Measurements from ENCODE around the gene PINLYP. TPM values are rescaled to one million over a fixed set of nuclear protein-coding genes. Genes with fewer than 3 reads are reported as not detected.

PINLYP gene
- total RNA-seq, 1 donor from 2014 or later: 1.0 TPM

GRCh38 chr19:43552616-43553015 is 23.0 kb upstream of the PINLYP start:
- H3K27me3 ChIP-seq (ENCODE audit: low read depth): no peaks in the 10 kb centered on the region
- no peak for DNase-seq
- H3K9me3 ChIP-seq (replicated peaks): no peaks in the 10 kb centered on the region
- peaks cover 62% of the 10 kb centered on the region for H3K36me3 ChIP-seq
- intact Hi-C loops (cut with micrococcal nuclease): no loop called here
- no peak for TF ChIP-seq CTCF (IDR thresholded peaks at IDR 0.05; ENCODE audit: borderline replicate concordance)
- H3K4me3 ChIP-seq: no peak overlapping the region
- no peaks in the 10 kb centered on the region for H3K4me1 ChIP-seq
- H3K27ac ChIP-seq (replicated peaks): no peak overlapping the region

GRCh38 chr19:43553656-43554055 is 21.9 kb upstream of the PINLYP start:
- H3K27ac ChIP-seq (replicated peaks): no peak overlapping the region
- no peaks in the 10 kb centered on the region for H3K9me3 ChIP-seq (replicated peaks)
- H3K36me3 ChIP-seq: peaks cover 68% of the 10 kb centered on the region
- no peak for TF ChIP-seq CTCF (IDR thresholded peaks at IDR 0.05; ENCODE audit: borderline replicate concordance)
- no peak overlapping the region for H3K4me3 ChIP-seq
- intact Hi-C loops (cut with micrococcal nuclease): no loop called here
- no peak for DNase-seq
- H3K27me3 ChIP-seq (ENCODE audit: low read depth): no peaks in the 10 kb centered on the region
- no peaks in the 10 kb centered on the region for H3K4me1 ChIP-seq

- no peak overlapping the region for H3K4me3 ChIP-seq
- intact Hi-C loops (cut with micrococcal nuclease): no loop called here
- H3K36me3 ChIP-seq: peaks cover 66% of the 10 kb centered on the region
- no peaks in the 10 kb centered on the region for H3K9me3 ChIP-seq (replicated peaks)
- H3K4me1 ChIP-seq: no peaks in the 10 kb centered on the region
- no peaks in the 10 kb centered on the region for H3K27me3 ChIP-seq (ENCODE audit: low read depth)
- no peak for TF ChIP-seq CTCF (IDR thresholded peaks at IDR 0.05; ENCODE audit: borderline replicate concordance)
- no peak for DNase-seq
- no peak overlapping the region for H3K27ac ChIP-seq (replicated peaks)
These were observed 21.2 kb upstream of the PINLYP start for GRCh38 chr19:43554317-43554895.

GRCh38 chr19:43555185-43555770 is 20.3 kb upstream of the PINLYP start:
- Histone ChIP-seq H3K4me1 (no peaks in the 10 kb centered on the region), H3K4me3 (no peak overlapping the region), H3K27me3 (ENCODE audit: low read depth) (no peaks in the 10 kb centered on the region), H3K27ac (replicated peaks) (no peak overlapping the region), H3K36me3 (peaks cover 63% of the 10 kb centered on the region), H3K9me3 (replicated peaks) (no peaks in the 10 kb centered on the region)
- intact Hi-C loops (cut with micrococcal nuclease): no loop called here
- peak; percentile 45 for DNase-seq
- peak; percentile 71 for TF ChIP-seq CTCF (IDR thresholded peaks at IDR 0.05; ENCODE audit: borderline replicate concordance)

- DNase-seq: no peak
- TF ChIP-seq CTCF (IDR thresholded peaks at IDR 0.05; ENCODE audit: borderline replicate concordance): no peak
- H3K4me1 ChIP-seq: peaks cover 18% of the 10 kb centered on the region
- H3K4me3 ChIP-seq: no peak overlapping the region
- no peaks in the 10 kb centered on the region for H3K9me3 ChIP-seq (replicated peaks)
- H3K27ac ChIP-seq (replicated peaks): no peak overlapping the region
- peaks cover 32% of the 10 kb centered on the region for H3K36me3 ChIP-seq
- intact Hi-C loops (cut with micrococcal nuclease): no loop called here
- H3K27me3 ChIP-seq (ENCODE audit: low read depth): no peaks in the 10 kb centered on the region
These were observed 14.9 kb upstream of the PINLYP start for GRCh38 chr19:43560687-43561086.
